GM18951 (cell line): Measurements from ENCODE around the gene GRIN3B.
A peak's percentile ranks its signal among the peaks of the same experiment; 100 is the strongest.

Experiments
- POLR2A ChIP-seq: IDR thresholded peaks from 4 replicates; pipeline ENCODE4 v1.6.1; 2011; ENCODE audit warnings: mild to moderate bottlenecking; ENCODE audit not compliant: insufficient read length, insufficient read depth; ENCODE audit errors: extremely low read depth
- in situ Hi-C: fragments of 300-500 bp; cut with MboI; formaldehyde crosslinking; loops from one replicate; pipeline ENCODE4 v1.12.0; 2022; ENCODE audit warnings: low sequenced_read_pairs, mixed read lengths, inconsistent platforms; ENCODE audit not compliant: unreplicated experiment

The GRIN3B gene

DNA sequence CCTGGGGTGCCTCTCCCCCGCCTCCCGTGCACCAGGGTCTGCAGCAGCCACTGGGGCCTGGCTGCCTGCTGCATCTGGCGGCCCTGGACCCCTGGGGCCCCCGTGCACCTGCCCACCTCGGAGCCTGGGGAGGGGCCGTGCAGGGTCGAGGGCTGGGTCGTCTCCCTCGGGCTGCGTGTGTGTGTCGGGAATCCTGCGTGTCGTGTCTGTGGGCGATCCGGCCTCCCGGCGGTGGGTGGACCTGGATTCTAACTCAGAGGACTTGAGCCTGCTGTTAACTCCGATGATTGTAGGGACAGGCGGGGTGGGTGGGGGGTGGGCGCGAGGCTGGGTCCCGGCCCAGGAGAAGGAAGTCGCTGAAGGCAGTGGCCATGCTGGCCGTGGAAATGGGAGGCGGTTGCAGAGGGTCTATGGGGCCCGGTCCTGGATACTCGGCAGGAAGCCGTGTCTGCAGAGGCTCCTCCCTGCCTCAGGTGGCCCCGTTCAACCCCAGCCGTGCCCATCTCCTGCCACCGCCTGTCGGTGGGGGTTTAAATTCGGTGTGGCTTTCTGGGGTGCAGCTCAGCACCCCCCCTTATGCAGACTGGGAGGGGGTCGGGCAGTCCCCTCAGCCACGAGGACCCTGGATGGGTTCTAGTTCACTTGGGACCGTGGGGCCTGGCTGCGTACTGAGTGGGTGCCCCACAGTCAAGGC lies 25.5 kb upstream of the GRIN3B start:
- no peak for TF ChIP-seq POLR2A
- in situ Hi-C loops: loop anchor here (25.0 kb wide), 1 partner anchor 212 kb away; the partner anchor contains the start of gene MISP

DNA sequence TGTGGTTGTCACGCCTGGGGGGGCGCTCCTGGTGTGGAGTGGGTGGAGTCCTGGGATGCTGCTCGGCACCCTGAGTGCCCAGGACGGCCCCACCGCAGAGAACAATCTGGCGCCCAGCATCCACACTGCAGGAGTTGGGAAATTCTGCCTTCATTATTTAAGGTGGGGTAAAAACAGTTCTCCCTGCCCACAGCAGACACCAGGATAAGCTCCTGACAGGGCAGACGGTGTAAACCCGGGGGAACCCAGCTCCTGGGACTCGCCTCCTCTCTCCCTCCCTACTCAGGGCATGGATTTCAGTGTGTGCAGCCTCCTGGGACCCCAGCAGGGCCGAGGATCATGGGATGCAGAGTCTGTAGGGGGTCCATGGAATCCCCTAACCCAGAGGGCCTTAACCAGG lies 23.7 kb upstream of the GRIN3B start:
- no peak for TF ChIP-seq POLR2A
- in situ Hi-C loops: loop anchor here (25.0 kb wide), 1 partner anchor 214 kb away; the partner anchor contains the start of gene MISP

DNA sequence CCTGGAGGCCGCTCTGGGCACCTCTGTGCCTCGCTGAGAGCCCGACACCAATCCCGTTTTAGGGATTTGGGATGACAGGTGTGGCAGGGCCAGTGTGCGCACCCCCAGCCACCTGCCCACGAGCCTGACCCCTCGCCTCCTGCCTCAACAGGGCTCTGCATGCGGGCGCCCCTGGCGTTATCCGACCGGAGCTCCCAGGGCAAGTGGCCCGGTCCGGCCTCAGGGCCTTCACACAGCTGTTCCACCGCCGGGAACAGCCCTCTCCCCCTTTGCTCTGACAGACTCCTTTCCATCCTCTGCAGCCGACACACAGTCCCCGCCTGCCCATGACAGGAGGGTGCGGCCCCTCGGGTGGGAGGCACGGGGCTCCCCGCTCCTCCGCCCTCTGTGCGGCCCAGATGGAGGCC lies 23.2 kb upstream of the GRIN3B start:
- in situ Hi-C loops: loop anchor here (25.0 kb wide), 1 partner anchor 215 kb away; the partner anchor contains the start of gene MISP
- TF ChIP-seq POLR2A: no peak

DNA sequence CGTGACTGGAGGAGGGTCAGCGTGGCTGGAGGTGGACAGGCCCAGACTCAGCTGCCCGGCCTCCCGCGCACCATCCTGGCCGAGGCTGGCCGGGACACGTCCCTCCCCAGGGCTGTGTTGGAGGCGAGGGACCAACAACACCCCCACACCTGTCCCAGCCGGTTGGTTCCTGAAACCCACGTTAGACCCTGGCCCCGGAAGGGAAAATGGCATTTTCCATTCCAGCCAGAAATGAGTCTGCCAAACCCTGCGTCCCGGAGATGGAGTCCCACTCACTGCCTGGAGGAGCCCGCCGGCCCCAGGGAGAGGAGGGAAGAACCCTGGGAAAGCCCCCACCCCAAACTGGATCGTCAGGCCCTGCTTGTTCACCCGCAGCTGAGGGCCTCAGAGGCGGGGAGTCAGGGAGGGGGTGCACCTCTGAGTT lies 20.9 kb upstream of the GRIN3B start:
- in situ Hi-C loops: loop anchor here (25.0 kb wide), 1 partner anchor 217 kb away; the partner anchor contains the start of gene MISP
- TF ChIP-seq POLR2A: no peak

DNA sequence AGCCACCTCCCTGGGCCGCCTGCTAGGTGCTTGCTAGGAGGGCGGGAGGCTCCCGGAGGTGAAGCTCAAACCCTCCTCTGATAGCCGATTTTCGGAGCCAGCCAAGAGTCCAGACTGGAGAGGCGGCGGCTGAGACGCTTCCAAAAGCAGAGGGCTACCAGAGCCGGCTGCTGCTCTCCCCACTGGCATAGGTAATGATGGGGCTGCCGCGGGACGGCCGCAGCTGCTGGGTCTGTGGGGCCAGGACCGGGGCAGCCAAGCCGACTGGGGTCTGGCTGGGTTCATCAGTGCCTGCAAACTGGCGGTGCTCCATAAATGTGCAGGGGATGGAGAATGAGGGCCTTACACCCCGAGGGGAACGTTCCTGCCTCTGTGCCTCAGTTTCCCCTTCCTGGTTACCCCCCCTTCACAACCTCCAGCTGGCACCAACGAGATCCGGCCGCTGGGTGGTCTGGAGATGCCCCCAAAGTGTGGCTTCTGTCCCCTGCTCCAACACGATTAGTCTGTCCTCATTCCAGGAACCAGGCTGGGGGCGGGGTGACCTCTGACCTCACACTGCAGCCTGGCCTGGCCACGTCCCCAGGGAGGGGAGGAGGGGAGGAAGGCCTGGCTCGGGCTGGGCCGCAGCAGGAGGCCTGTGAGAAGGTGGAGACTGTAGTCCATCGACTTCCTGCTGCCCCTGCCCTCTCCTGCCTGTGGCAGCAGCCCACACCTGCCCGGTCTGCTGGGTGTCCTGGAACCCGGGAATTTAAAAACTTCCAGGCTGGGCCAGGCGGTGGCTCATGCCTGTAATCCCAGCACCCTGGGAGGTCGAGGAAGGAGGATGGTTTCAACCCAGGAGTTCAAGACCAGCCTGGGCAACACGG lies 19.9 kb upstream of the GRIN3B start:
- TF ChIP-seq POLR2A: no peak
- in situ Hi-C loops: loop anchor here (5.0 to 25.0 kb wide), 3 partner anchors 58 to 218 kb away; partner anchors contain the start of gene MISP

DNA sequence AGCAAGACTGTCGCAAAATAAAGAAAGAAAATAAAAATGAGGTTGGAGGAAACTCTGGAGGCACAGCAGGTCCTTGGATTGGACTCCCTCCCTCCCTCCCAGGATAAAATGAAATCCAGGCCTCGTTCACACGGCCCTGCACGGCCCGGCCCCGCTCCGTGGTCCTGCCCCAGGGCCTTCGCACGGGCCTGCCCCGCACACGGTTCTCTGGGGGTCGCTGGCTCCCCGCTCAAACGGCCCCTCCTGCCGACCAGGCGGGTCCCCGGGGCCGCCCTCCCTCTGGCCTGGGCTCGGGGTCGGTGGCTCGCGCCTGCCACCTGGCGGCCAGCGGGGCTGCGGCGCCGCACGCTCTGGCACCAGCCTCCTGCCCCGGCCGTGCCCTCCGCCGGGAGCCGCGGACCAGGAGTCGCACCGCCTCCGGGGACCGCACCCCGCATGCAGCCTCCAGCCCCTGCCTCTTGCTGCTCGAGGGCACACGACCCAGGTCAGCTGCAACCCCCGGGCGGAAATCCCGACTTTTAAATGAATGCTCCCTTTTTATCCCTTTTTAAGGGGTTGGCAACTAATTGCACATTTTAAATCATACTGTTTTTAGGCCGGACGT lies 17.6 kb upstream of the GRIN3B start:
- peak; percentile 33 for TF ChIP-seq POLR2A
- in situ Hi-C loops: loop anchor here (5.0 to 25.0 kb wide), 3 partner anchors 60 to 220 kb away; partner anchors contain the start of gene MISP

DNA sequence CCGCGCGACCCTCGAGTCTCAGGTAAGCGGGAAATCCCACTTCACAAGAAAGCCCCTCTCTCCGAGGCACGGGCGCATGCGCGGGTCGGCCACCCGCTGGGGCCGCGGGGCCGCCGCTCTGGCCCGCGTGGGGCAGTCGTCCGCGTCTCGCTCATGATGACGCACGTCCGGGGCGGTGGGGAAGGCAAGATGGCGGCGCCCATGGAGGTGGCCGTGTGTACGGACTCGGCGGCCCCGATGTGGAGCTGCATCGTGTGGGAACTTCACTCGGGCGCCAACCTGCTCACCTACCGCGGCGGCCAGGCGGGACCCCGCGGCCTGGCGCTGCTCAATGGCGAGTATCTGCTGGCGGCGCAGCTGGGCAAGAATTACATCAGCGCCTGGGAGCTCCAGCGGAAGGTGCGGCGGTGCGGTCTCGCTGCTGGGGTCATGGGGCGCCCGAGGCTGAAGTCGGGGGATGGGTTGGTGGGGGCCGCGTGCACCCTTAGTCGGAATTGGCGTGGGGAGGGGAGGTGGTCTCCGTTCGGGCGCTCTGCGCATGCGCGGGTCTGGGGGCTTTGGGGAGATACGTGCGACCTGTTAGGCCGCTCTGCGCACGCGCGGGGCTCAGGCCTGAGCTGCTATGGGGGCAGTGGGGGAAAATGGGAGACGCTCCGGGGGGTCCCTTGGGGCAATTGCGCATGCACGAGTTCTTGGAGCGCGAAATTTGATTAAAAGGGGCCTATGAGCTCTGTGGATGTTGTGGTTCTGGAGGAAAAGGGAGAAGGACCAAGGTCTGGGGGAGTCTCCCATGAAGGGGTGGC lies 15.9 kb upstream of the GRIN3B start, which contains the start of gene WDR18:
Gene WDR18 (plus strand): TSS at position 181 of the 803 bp plus-strand sequence. CDS start 9 bp downstream, at position 190.
- in situ Hi-C loops: loop anchor here (5.0 to 25.0 kb wide), 3 partner anchors 62 to 222 kb away; partner anchors contain the start of gene MISP
- TF ChIP-seq POLR2A: peak; percentile 76

DNA sequence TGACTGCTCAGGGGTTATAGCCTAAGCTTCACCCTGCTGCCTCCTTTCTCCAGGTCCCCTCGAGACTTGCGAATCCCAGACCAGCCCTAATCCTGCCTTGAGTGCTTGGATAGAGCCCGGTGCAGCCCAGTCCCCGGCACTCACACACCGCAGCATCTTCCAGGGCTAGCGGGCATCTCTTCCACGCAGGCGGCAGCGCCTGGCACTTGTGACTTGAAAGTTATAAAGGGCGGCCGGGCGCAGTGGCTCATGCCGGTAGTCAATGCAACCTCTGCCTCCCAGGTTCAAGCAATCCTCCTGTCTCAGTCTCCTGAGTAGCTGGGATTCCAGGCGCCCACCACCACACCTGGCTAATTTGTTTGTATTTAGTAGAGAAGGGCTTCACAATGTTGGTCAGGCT lies 14.1 kb upstream of the GRIN3B start:
- no peak for TF ChIP-seq POLR2A
- in situ Hi-C loops: loop anchor here (10.0 to 25.0 kb wide), 2 partner anchors 121 to 224 kb away; partner anchors contain the start of gene MISP

DNA sequence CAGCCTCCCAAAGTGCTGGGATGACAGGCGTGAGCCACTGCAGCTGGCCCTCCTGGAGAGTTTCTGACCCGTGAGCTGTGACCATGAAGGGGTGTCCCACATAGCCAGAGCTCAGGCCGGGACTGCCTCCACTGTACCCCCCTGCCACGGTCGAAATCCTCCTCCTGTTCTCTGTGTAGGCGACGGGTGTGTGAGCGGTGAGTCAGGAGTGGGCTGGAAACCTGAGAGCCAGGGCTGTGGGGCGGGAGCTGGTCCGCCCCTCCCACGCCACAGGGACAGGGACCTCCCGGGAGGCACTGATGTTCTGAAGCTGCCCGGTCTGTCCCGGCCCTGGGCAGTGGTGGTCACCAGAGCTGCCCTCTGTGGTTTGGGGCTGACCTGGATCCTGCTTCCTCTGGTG lies 12.1 kb upstream of the GRIN3B start:
- TF ChIP-seq POLR2A: no peak
- in situ Hi-C loops: loop anchor here (10.0 to 25.0 kb wide), 2 partner anchors 123 to 226 kb away; partner anchors contain the start of gene MISP

DNA sequence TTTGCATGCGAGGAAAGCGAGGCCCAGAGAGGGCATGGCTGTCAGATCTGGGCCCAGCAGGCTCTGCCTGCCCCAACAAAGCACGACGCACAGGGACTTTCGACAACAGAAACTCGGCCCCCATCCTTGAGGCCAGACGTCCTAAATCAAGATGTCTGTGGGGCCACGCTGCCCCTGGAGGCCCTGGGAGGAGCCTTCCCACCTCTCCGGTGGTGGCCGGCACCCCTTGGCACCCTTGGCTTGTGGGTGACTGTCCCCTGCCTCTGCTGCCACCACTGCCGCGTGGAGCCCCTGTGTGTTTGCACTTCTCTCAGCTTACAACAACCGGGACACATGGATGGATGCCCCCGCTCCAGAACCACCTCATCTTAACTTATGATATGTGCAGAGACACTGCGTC lies 11.7 kb upstream of the GRIN3B start:
- in situ Hi-C loops: loop anchor here (10.0 to 25.0 kb wide), 2 partner anchors 124 to 226 kb away; partner anchors contain the start of gene MISP
- TF ChIP-seq POLR2A: no peak

DNA sequence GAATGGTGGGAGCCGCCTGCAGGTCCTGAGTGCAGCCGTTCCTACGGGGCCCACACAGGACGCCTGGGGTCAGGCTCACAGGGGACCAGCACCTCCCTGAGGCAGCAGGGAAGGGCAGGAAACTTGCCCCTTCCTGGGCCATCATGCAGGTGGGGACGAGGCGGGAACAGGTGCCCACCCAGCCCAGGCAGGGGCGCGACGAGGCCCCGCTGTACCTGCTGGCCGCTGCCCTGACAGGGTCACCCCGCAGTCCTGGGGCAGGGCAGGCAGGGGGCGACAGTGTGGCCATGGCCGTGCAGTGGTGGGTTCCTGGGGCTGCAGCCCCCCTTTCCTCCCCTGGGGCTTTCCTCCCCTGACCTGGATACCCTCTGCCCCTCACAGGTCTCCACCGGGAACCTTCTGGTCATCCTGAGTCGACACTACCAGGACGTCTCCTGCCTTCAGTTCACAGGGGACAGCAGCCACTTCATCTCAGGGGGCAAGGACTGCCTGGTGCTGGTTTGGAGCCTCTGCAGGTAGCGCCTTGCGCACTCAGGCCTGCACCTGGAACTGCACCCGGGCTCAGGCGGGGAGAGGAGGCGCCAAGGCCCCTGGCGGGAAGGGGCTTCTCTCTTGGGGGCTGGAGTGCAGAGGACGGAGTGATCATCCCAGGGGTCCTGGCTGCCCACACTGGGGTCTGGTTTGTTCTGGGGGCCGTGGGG lies 10.7 kb upstream of the GRIN3B start:
- in situ Hi-C loops: loop anchor here (10.0 to 25.0 kb wide), 2 partner anchors 125 to 227 kb away; partner anchors contain the start of gene MISP
- no peak for TF ChIP-seq POLR2A
